ENCODE measurements around the gene CAVIN1. TPM values are rescaled to one million over a fixed set of nuclear protein-coding genes. Genes with fewer than 3 reads are reported as not detected.

CAVIN1 gene
- total RNA-seq, 1 donor from 2014 or later, result 5.5 TPM

GRCh38 chr17:42365136-42365535 lies 57.9 kb downstream of the CAVIN1 start:
- Mint-ChIP-seq H3K4me1 (peaks cover 29% of the 10 kb centered on the region), H3K27me3 (ENCODE audit: insufficient read depth, low read depth) (peaks cover 4% of the 10 kb centered on the region), H3K36me3 (no peaks in the 10 kb centered on the region), H3K27ac (no peak overlapping the region), H3K9me3 (no peaks in the 10 kb centered on the region), H3K4me3 (no peak overlapping the region)
- no peak for DNase-seq (ENCODE audit: low spot score)
- Histone ChIP-seq H4K20me1 (ENCODE audit: low read depth) (peaks cover 46% of the 10 kb centered on the region), H3K36me3 (no peaks in the 10 kb centered on the region), H3K79me2 (ENCODE audit: low read depth) (peaks cover 99% of the 10 kb centered on the region), H3K4me3 (no peak overlapping the region), H3K9ac (no peak overlapping the region), H3K27ac (no peak overlapping the region), H3K4me1 (peaks cover 15% of the 10 kb centered on the region), H3K4me2 (no peak overlapping the region), H3F3A (ENCODE audit: low read depth) (peaks cover 35% of the 10 kb centered on the region), H3K9me3 (ENCODE audit: low read depth) (no peaks in the 10 kb centered on the region), H3K27me3 (no peaks in the 10 kb centered on the region), H2AFZ (replicated peaks) (no peak overlapping the region)
- TF ChIP-seq EZH2 (IDR thresholded peaks at IDR 0.05) (no peak), EZH2phosphoT487 (IDR thresholded peaks at IDR 0.05) (no peak)
- TF ChIP-seq, protein P1, sequence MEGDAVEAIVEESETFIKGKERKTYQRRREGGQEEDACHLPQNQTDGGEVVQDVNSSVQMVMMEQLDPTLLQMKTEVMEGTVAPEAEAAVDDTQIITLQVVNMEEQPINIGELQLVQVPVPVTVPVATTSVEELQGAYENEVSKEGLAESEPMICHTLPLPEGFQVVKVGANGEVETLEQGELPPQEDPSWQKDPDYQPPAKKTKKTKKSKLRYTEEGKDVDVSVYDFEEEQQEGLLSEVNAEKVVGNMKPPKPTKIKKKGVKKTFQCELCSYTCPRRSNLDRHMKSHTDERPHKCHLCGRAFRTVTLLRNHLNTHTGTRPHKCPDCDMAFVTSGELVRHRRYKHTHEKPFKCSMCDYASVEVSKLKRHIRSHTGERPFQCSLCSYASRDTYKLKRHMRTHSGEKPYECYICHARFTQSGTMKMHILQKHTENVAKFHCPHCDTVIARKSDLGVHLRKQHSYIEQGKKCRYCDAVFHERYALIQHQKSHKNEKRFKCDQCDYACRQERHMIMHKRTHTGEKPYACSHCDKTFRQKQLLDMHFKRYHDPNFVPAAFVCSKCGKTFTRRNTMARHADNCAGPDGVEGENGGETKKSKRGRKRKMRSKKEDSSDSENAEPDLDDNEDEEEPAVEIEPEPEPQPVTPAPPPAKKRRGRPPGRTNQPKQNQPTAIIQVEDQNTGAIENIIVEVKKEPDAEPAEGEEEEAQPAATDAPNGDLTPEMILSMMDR (IDR thresholded peaks at IDR 0.05), result no peak

DNA sequence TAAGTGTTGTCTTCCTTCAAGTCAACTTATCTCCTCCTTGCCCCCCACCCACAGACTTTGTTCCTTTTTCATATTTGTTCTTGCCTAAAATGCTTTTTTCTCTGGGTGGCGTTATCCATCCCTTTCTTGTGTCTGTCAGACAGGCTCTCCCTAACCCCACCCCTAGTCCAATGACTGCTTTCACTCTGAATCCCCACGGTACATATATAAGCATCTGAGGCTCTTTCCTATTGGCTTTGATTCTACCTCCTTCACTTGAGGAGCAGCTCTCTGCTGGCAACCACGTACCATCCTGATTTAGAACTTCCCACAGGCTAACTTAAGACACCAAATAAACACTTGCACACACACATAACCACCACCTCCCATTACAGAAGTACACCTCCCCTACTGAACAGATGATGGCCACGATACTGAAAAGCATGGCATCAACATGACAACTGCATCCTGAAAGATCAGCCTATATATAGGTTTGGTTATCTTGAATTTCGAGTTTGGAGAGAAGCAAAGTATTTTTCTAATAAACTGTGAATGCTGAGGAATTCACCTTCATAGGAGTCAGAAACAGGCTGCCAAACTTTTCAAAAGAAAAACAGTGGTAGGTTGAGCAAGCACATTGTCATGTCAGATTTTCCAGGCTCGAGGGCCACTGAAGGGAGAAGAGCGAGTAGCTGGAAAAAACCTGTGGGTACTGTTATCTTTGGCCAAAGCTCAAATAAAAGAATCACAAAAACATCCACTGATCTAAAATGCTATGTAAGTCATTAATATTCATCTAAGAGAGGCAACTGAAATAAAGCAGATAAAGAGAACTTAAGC lies 59.1 kb downstream of the CAVIN1 start:
- Histone ChIP-seq H3K36me3 (no peaks in the 10 kb centered on the region), H3K9me3 (ENCODE audit: low read depth) (no peaks in the 10 kb centered on the region), H4K20me1 (ENCODE audit: low read depth) (peaks cover 46% of the 10 kb centered on the region), H3K27me3 (no peaks in the 10 kb centered on the region), H3F3A (ENCODE audit: low read depth) (peaks cover 35% of the 10 kb centered on the region), H3K4me2 (no peak overlapping the region), H3K27ac (no peak overlapping the region), H3K9ac (no peak overlapping the region), H3K79me2 (ENCODE audit: low read depth) (peaks cover 96% of the 10 kb centered on the region), H3K4me3 (no peak overlapping the region), H3K4me1 (peaks cover 15% of the 10 kb centered on the region), H2AFZ (replicated peaks) (no peak overlapping the region)
- Mint-ChIP-seq H3K4me3 (no peak overlapping the region), H3K27ac (no peak overlapping the region), H3K36me3 (no peaks in the 10 kb centered on the region), H3K4me1 (peaks cover 34% of the 10 kb centered on the region), H3K27me3 (ENCODE audit: insufficient read depth, low read depth) (peaks cover 4% of the 10 kb centered on the region), H3K9me3 (no peaks in the 10 kb centered on the region)
- TF ChIP-seq, protein P1 (IDR thresholded peaks at IDR 0.05), result no peak
- TF ChIP-seq EZH2 (IDR thresholded peaks at IDR 0.05) (no peak), EZH2phosphoT487 (IDR thresholded peaks at IDR 0.05) (no peak)
- DNase-seq (ENCODE audit: low spot score), result no peak

DNA sequence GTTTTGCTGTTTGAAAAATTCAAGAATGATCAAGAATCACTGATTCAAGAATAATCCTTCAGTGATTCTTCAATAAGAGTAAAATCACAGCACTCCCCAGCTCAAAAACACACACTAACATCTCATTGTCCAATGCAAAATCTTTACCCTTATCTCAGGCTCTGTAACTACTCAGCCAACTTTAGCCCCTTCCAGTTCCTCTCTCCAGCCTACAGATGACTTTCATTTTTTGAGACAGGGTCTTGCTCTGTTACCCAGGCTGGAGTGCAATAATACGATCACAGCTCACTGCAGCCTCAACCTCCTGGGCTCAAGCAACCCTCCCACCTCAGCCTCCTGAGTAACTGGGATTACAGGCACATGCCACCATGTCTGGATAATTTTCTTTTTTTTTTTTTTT lies 59.8 kb downstream of the CAVIN1 start:
- Histone ChIP-seq H3K36me3 (no peaks in the 10 kb centered on the region), H3K9me3 (ENCODE audit: low read depth) (no peaks in the 10 kb centered on the region), H3K4me3 (no peak overlapping the region), H2AFZ (replicated peaks) (no peak overlapping the region), H4K20me1 (ENCODE audit: low read depth) (peaks cover 46% of the 10 kb centered on the region), H3K27me3 (no peaks in the 10 kb centered on the region), H3K4me1 (peaks cover 15% of the 10 kb centered on the region), H3F3A (ENCODE audit: low read depth) (peaks cover 33% of the 10 kb centered on the region), H3K9ac (no peak overlapping the region), H3K27ac (no peak overlapping the region), H3K4me2 (no peak overlapping the region), H3K79me2 (ENCODE audit: low read depth) (peaks cover 94% of the 10 kb centered on the region)
- no peak for TF ChIP-seq EZH2 (IDR thresholded peaks at IDR 0.05)
- no peak for TF ChIP-seq EZH2phosphoT487 (IDR thresholded peaks at IDR 0.05)
- TF ChIP-seq, protein P1 (IDR thresholded peaks at IDR 0.05), result no peak
- Mint-ChIP-seq H3K4me1 (peaks cover 39% of the 10 kb centered on the region), H3K36me3 (no peaks in the 10 kb centered on the region), H3K9me3 (no peaks in the 10 kb centered on the region), H3K4me3 (no peak overlapping the region), H3K27me3 (ENCODE audit: insufficient read depth, low read depth) (peaks cover 4% of the 10 kb centered on the region), H3K27ac (no peak overlapping the region)
- DNase-seq (ENCODE audit: low spot score), result no peak

Data from neural progenitor cell (in vitro differentiated cells).